GM18858 (cell line): ENCODE results near the gene DOK3.

Source experiments
- ATAC-seq: cut with Tn5 transposase; IDR thresholded peaks from one replicate; pipeline ENCODE4 v1.9.1; 2021; ENCODE audit not compliant: unreplicated experiment

Gene DOK3

DNA sequence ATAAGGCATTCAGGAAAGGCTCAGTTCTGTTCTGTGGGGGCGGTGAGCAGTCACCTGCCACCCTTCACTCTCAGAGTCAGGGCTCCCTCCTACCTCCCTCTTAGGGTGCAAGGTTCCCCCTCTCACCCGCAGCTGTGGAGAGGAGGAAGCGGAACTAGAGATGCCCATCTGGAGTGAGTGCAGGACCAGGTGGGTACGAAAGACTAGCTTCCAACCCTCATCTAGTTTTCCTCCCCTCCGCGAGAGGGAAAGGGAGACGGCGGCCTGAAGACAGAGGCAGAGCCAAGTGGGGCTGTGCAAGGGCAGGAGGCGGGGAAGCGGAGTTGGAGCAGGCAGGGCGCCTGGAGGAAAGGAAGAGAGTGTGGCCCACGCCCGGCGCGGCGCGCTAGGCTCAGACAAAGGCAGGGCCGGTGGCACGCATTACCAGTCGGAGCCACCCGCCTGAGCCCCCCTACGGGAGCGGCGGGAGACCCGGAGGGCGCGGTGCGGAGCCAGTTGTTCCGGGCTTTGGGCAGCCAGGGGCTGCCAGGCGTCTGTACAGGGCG lies 55.7 kb downstream of the DOK3 start:
- peak; percentile 1 for ATAC-seq

- ATAC-seq: no peak
These were observed 56.7 kb downstream of the DOK3 start for GRCh38 chr5:177452688-177453638.
